Activated B cell treated with CpG ODN at 0.5 μM for 24 hours (primary cell): Measurements from ENCODE around the gene USH1C. TPM values are rescaled to one million over a fixed set of nuclear protein-coding genes. Genes with fewer than 3 reads are reported as not detected.

Source experiments
- ATAC-seq: fragments of 200-7000 bp; cut with Tn5 transposase; one replicate; pipeline ENCODE4 v1.10.0; 2021; ENCODE audit warnings: low read depth, mild to moderate bottlenecking, moderate library complexity
- CTCF ChIA-PET: fragments of 350-600 bp; sonication (Branson Sonifier 250); formaldehyde crosslinking; loops from one replicate; lab custom pipeline; 2021; ENCODE audit warnings: antibody characterized with exemption; lab: Charles Lee
- POLR2A ChIA-PET: fragments of 350-600 bp; sonication (Branson Sonifier 250); formaldehyde crosslinking; loops from one replicate; lab custom pipeline; 2021; ENCODE audit warnings: antibody characterized with exemption; lab: Charles Lee
- DNase-seq: peaks from one replicate; pipeline ENCODE4 v3.0.0; 2022
- H3K27ac Mint-ChIP-seq: one replicate; pipeline ENCODE4 v1.8.0; 2020; ENCODE audit warnings: mixed read lengths
- H3K27me3 Mint-ChIP-seq: one replicate; pipeline ENCODE4 v1.8.0; 2021; ENCODE audit warnings: mixed read lengths
- H3K36me3 Mint-ChIP-seq: one replicate; pipeline ENCODE4 v1.8.0; 2021; ENCODE audit warnings: low read depth, mixed read lengths
- H3K4me1 Mint-ChIP-seq: one replicate; pipeline ENCODE4 v1.8.0; 2021; ENCODE audit warnings: mixed read lengths
- H3K4me3 Mint-ChIP-seq: one replicate; pipeline ENCODE4 v1.8.0; 2020; ENCODE audit warnings: mild to moderate bottlenecking, mixed read lengths
- H3K9me3 Mint-ChIP-seq: one replicate; pipeline ENCODE4 v1.8.0; 2020; ENCODE audit warnings: mixed read lengths
- intact Hi-C: fragments of 100-400 bp; cut with micrococcal nuclease; formaldehyde crosslinking; loops from one replicate; pipeline ENCODE4 v1.15.1; 2024
- total RNA-seq: library from RNA; stranded (reverse); gene quantifications from 2 replicates; pipeline ENCODE4 v1.2.3, GENCODE V29; 2022
- TF ChIP-seq, protein P1 (sequence below): fragments of 200-600 bp; IDR thresholded peaks from one replicate; pipeline ENCODE4 v1.8.0; 2022; ENCODE audit warnings: antibody characterized with exemption, mild to moderate bottlenecking

USH1C gene
- total RNA-seq, 1 donor from 2014 or later, result not detected

DNA sequence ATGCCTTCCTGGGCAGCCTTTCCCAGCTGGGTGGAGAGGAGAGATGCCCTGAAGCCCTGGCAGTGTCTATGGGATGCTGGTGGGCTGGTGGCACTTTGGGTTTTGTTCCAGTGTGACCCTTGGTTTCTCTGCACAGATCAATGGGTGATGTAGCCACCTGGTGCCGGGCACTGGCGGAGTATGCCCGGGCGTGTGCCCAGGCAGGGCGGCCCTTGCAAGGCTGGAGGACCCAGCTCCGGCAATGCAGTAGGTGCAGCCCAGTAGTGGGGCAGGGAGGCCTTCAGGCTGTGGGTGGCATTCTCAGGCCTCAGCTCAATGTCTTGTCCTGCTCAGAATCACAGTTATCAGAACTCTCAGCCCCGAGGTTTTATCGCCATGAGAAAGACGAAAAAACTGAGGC lies 14.7 kb upstream of the USH1C start:
- Mint-ChIP-seq H3K9me3 (no peaks in the 10 kb centered on the region), H3K4me1 (no peaks in the 10 kb centered on the region), H3K36me3 (no peaks in the 10 kb centered on the region), H3K4me3 (no peak overlapping the region), H3K27ac (no peak overlapping the region), H3K27me3 (peaks cover 8% of the 10 kb centered on the region)
- no peak for DNase-seq
- TF ChIP-seq, protein P1, sequence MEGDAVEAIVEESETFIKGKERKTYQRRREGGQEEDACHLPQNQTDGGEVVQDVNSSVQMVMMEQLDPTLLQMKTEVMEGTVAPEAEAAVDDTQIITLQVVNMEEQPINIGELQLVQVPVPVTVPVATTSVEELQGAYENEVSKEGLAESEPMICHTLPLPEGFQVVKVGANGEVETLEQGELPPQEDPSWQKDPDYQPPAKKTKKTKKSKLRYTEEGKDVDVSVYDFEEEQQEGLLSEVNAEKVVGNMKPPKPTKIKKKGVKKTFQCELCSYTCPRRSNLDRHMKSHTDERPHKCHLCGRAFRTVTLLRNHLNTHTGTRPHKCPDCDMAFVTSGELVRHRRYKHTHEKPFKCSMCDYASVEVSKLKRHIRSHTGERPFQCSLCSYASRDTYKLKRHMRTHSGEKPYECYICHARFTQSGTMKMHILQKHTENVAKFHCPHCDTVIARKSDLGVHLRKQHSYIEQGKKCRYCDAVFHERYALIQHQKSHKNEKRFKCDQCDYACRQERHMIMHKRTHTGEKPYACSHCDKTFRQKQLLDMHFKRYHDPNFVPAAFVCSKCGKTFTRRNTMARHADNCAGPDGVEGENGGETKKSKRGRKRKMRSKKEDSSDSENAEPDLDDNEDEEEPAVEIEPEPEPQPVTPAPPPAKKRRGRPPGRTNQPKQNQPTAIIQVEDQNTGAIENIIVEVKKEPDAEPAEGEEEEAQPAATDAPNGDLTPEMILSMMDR, result no peak
- ATAC-seq, result no peak
- ChIA-PET CTCF (no interaction called here), POLR2A (no interaction called here)
- intact Hi-C loops, result no loop called here

DNA sequence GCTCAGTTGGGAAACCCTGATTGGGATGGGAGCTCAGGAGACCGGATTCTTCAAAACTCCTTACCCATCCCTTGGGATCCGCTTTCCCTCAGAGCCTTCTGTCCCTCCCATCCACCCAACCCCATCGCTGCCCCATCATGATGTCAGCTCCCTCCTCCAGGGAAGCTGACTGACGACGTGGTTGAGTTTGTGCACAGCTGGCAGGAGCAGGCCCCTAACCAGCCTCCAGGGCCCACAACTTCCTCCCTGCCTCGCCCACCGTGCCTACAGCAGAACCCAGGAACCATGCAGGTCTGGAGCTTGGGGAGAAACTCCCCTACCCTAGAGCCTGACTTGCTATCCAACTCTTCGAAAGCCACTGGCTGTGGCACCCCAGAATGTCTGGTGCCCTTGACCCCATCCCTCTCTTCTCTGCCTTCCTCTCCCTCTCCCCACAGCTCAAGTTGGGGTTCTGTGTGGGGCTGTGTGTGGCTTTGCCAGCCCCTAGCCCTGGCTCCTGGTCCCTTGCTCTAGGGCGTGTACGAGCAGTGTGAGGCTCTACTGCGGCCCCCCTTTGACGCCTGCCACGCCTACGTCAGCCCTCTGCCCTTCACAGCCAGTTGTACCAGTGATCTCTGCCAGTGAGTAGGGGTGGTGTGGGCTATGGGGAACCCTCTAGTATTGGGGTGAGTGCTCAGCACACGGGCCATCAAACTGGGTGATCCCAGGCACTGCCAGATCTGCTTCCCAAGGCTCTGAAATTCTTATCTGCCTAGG lies 14.0 kb upstream of the USH1C start:
- Mint-ChIP-seq H3K36me3 (no peaks in the 10 kb centered on the region), H3K4me1 (no peaks in the 10 kb centered on the region)

DNA sequence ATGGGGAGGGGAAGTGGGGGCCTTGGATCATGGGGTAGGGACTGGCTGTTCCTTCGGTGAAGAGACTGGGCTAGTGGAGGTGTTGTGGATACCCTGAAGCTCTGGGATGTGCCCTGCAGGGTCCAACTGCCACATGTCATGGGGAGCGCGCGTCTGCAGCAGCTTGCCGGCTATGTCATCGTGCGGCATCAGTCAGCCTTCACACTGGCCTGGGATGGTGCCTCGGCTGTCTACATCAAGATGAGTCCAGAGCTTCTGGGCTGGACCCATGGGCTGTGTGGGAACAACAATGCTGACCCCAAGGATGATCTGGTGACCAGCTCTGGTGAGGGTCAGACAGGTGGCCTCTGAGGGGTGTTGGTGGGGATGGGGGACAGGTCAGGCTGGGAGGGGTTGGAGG lies 12.8 kb upstream of the USH1C start:
- TF ChIP-seq, protein P1, result no peak
- ChIA-PET POLR2A (no interaction called here), CTCF (no interaction called here)
- no peak overlapping the region for H3K27ac Mint-ChIP-seq
- DNase-seq, result no peak
- intact Hi-C loops, result no loop called here
- no peaks in the 10 kb centered on the region for H3K9me3 Mint-ChIP-seq
- no peaks in the 10 kb centered on the region for H3K36me3 Mint-ChIP-seq
- ATAC-seq, result no peak
- H3K4me1 Mint-ChIP-seq, result no peaks in the 10 kb centered on the region
- H3K27me3 Mint-ChIP-seq, result peaks cover 8% of the 10 kb centered on the region
- no peak overlapping the region for H3K4me3 Mint-ChIP-seq

More for the DNA sequence above, 14.0 kb upstream of the USH1C start:
- H3K4me3 Mint-ChIP-seq, result no peak overlapping the region
- intact Hi-C loops, result no loop called here
- POLR2A ChIA-PET, result no interaction called here
- no peaks in the 10 kb centered on the region for H3K9me3 Mint-ChIP-seq
- H3K27me3 Mint-ChIP-seq, result peaks cover 8% of the 10 kb centered on the region
- TF ChIP-seq, protein P1, result no peak
- DNase-seq, result peak; percentile 12
- no peak overlapping the region for H3K27ac Mint-ChIP-seq
- CTCF ChIA-PET, result no interaction called here
- ATAC-seq, result no peak

DNA sequence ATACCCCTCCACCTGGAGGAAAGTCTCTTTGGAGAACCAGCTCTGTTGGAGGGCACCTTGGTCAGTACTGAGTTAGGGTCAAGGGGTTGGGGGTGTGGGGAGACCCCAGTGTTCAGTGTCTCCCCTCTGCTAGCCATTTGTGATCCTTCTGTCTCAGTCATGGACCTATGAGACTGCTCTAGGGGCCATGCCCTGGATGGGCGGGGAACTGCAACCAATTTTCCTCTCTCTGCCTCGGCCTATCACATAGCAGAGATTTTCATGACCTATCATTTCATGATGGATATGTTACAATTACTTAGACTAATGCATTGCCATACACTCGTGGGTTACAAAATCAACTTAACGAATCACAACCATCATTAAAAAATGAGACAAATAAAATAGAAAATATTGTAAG lies 10.3 kb upstream of the USH1C start:
- no peaks in the 10 kb centered on the region for H3K4me1 Mint-ChIP-seq
- TF ChIP-seq, protein P1, result no peak
- intact Hi-C loops, result no loop called here
- H3K36me3 Mint-ChIP-seq, result no peaks in the 10 kb centered on the region
- H3K4me3 Mint-ChIP-seq, result no peak overlapping the region
- no peak overlapping the region for H3K27ac Mint-ChIP-seq
- no peak for ATAC-seq
- POLR2A ChIA-PET, result no interaction called here
- H3K27me3 Mint-ChIP-seq, result peaks cover 5% of the 10 kb centered on the region
- no peaks in the 10 kb centered on the region for H3K9me3 Mint-ChIP-seq
- CTCF ChIA-PET, result no interaction called here
- no peak for DNase-seq

DNA sequence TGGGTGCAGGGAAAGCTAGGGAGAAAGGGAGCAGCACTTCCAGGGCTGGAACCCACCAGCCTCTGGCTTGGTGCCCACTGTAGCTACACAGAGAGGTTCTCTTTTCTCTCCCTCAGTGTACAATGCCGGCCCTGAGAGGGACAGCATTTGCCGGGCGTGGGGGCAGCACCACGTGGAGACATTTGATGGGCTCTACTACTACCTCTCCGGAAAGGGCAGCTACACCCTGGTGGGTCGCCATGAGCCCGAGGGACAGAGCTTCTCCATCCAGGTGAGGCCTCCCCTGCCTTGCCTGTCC lies 9.0 kb upstream of the USH1C start:
- no peaks in the 10 kb centered on the region for H3K36me3 Mint-ChIP-seq
- POLR2A ChIA-PET, result no interaction called here
- intact Hi-C loops, result no loop called here
- no peak overlapping the region for H3K27ac Mint-ChIP-seq
- no peaks in the 10 kb centered on the region for H3K4me1 Mint-ChIP-seq
- peaks cover 9% of the 10 kb centered on the region for H3K27me3 Mint-ChIP-seq
- CTCF ChIA-PET, result no interaction called here
- ATAC-seq (no peak), DNase-seq (no peak)
- TF ChIP-seq, protein P1, result no peak
- H3K9me3 Mint-ChIP-seq, result no peaks in the 10 kb centered on the region
- H3K4me3 Mint-ChIP-seq, result no peak overlapping the region
